GM23338 (cell line): Measurements from ENCODE around the gene ADGRL3.
"Not testable (repeated sequence)": the region's sequence is repeated elsewhere in the genome, so short reads cannot be mapped to it uniquely, and the experiment has no call there.

Experiments used
- EZH2 ChIP-seq: fragments of 200-600 bp; sonication (generic); IDR thresholded peaks from one replicate; pipeline ENCODE4 v1.8.0; 2017; ENCODE audit warnings: antibody characterized with exemption, mild to moderate bottlenecking, low read depth; ENCODE audit not compliant: unreplicated experiment
- EZH2phosphoT487 ChIP-seq: fragments of 200-600 bp; sonication (generic); IDR thresholded peaks from one replicate; pipeline ENCODE4 v1.8.1; 2018; ENCODE audit warnings: antibody characterized with exemption; ENCODE audit not compliant: unreplicated experiment
- ZNF114 ChIP-seq: fragments of 250-450 bp; sonication (Bioruptor Pico); IDR thresholded peaks from 2 replicates; pipeline ENCODE4 v1.5.0; 2020; ENCODE audit warnings: mild to moderate bottlenecking, moderate library complexity
- TF ChIP-seq, protein P1 (sequence below), 2 experiments: fragments of 200-600 bp in 1 of 2; sonication (generic) in 1 of 2; conservative IDR thresholded peaks; 2 replicates each; pipeline versions ENCODE4 v1.5.1 to v1.6.1; 2016 to 2017; ENCODE audit warnings: antibody characterized with exemption in 2 of 2, low read depth in 2 of 2, mild to moderate bottlenecking in 2 of 2, moderate library complexity in 1 of 2
- TF ChIP-seq, protein P2 (sequence below): IDR thresholded peaks from one replicate; pipeline ENCODE4 v1.6.1; 2018; ENCODE audit warnings: antibody characterized with exemption; ENCODE audit not compliant: unreplicated experiment

DNA sequence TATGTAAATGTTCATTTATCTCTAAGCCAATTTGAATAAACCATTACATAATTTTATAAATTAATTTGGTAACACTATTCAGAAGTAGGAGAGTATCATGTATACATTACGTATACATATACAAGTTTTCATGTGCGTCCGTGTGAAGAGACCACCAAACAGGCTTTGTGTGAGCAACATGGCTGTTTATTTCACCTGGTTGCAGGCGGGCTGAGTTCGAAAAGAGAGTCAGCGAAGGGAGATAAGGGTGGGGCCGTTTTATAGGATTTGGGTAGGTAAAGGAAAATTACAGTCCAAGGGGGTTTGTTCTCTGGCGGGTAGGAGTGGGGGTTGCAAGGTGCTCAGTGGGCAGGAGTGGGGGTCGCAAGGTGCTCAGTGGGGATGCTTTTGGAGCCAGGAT lies 564.0 kb downstream of the ADGRL3 start:
- TF ChIP-seq, protein P1, sequence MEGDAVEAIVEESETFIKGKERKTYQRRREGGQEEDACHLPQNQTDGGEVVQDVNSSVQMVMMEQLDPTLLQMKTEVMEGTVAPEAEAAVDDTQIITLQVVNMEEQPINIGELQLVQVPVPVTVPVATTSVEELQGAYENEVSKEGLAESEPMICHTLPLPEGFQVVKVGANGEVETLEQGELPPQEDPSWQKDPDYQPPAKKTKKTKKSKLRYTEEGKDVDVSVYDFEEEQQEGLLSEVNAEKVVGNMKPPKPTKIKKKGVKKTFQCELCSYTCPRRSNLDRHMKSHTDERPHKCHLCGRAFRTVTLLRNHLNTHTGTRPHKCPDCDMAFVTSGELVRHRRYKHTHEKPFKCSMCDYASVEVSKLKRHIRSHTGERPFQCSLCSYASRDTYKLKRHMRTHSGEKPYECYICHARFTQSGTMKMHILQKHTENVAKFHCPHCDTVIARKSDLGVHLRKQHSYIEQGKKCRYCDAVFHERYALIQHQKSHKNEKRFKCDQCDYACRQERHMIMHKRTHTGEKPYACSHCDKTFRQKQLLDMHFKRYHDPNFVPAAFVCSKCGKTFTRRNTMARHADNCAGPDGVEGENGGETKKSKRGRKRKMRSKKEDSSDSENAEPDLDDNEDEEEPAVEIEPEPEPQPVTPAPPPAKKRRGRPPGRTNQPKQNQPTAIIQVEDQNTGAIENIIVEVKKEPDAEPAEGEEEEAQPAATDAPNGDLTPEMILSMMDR (conservative IDR thresholded peaks at IDR 0.05; ENCODE audit: low read depth in 2 of 2) = not testable (repeated sequence)
- not testable (repeated sequence) for TF ChIP-seq EZH2; ZNF114 (CRISPR knock-in tag); EZH2phosphoT487
- TF ChIP-seq, protein P2, sequence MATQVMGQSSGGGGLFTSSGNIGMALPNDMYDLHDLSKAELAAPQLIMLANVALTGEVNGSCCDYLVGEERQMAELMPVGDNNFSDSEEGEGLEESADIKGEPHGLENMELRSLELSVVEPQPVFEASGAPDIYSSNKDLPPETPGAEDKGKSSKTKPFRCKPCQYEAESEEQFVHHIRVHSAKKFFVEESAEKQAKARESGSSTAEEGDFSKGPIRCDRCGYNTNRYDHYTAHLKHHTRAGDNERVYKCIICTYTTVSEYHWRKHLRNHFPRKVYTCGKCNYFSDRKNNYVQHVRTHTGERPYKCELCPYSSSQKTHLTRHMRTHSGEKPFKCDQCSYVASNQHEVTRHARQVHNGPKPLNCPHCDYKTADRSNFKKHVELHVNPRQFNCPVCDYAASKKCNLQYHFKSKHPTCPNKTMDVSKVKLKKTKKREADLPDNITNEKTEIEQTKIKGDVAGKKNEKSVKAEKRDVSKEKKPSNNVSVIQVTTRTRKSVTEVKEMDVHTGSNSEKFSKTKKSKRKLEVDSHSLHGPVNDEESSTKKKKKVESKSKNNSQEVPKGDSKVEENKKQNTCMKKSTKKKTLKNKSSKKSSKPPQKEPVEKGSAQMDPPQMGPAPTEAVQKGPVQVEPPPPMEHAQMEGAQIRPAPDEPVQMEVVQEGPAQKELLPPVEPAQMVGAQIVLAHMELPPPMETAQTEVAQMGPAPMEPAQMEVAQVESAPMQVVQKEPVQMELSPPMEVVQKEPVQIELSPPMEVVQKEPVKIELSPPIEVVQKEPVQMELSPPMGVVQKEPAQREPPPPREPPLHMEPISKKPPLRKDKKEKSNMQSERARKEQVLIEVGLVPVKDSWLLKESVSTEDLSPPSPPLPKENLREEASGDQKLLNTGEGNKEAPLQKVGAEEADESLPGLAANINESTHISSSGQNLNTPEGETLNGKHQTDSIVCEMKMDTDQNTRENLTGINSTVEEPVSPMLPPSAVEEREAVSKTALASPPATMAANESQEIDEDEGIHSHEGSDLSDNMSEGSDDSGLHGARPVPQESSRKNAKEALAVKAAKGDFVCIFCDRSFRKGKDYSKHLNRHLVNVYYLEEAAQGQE = not testable (repeated sequence)
